Mesenteric fat pad (tissue), 1 donor: ENCODE results near the gene RAB11B. TPM values are rescaled to one million over a fixed set of nuclear protein-coding genes. Genes with fewer than 3 reads are reported as not detected.
"Not testable (repeated sequence)": the region's sequence is repeated elsewhere in the genome, so short reads cannot be mapped to it uniquely, and the experiment has no call there.

Experiments used
- DNase-seq: peaks from one replicate; pipeline ENCODE4 v3.0.0-alpha.2; 2020; ENCODE audit warnings: low spot score
- total RNA-seq: library from RNA; stranded (reverse); fragmentation: NEBNext Ultra II Directional; extraction: Animal tissue kit (Norgen Biotek cat#: 25700); gene quantifications from one replicate; pipeline ENCODE4 v1.2.1, GENCODE V29; 2021
- donor health status: DM: yes; HTN: yes; CAD: no.

RAB11B gene
- total RNA-seq, 1 donor from 2014 or later, result 100 TPM

- DNase-seq, result not testable (repeated sequence)
Measured at GRCh38 chr19:8425331-8425730, 35.2 kb downstream of the RAB11B start.

- DNase-seq, result no peak
Measured at GRCh38 chr19:8426283-8426682, 36.1 kb downstream of the RAB11B start.

- DNase-seq, result no peak
Measured at GRCh38 chr19:8429044-8429443, 38.9 kb downstream of the RAB11B start.

GRCh38 chr19:8429826-8430225 is 39.7 kb downstream of the RAB11B start:
- DNase-seq, result no peak

- DNase-seq, result no peak
Measured at GRCh38 chr19:8430650-8431049, 40.5 kb downstream of the RAB11B start.

- no peak for DNase-seq
Measured at GRCh38 chr19:8438236-8438635, 48.1 kb downstream of the RAB11B start.

- no peak for DNase-seq
Measured at GRCh38 chr19:8441725-8442544, 51.8 kb downstream of the RAB11B start.

GRCh38 chr19:8444140-8444676 is 54.0 kb downstream of the RAB11B start:
- DNase-seq, result peak; percentile 45

GRCh38 chr19:8444677-8445487 is 54.7 kb downstream of the RAB11B start, which contains the start of gene HNRNPM:
HNRNPM (plus strand) TSS chr19:8444975; CDS start chr19:8444999, 24 bp downstream.
- peak; percentile 100 for DNase-seq

- DNase-seq, result peak; percentile 92
Measured at GRCh38 chr19:8445488-8446001, 55.4 kb downstream of the RAB11B start.

- DNase-seq, result no peak
Measured at GRCh38 chr19:8446061-8446709, 56.0 kb downstream of the RAB11B start.

GRCh38 chr19:8449830-8450229 is 59.7 kb downstream of the RAB11B start:
- peak; percentile 20 for DNase-seq

- no peak for DNase-seq
Measured at GRCh38 chr19:8451377-8451776, 61.2 kb downstream of the RAB11B start.

GRCh38 chr19:8451885-8452284 is 61.7 kb downstream of the RAB11B start:
- DNase-seq, result no peak

GRCh38 chr19:8452446-8453123 is 62.4 kb downstream of the RAB11B start:
- DNase-seq, result no peak

- DNase-seq, result no peak
Measured at GRCh38 chr19:8453616-8454015, 63.5 kb downstream of the RAB11B start.
